ENCODE measurements around the gene ARRB2.

The ARRB2 gene

GRCh38 chr17:4753392-4753791 lies 43.0 kb downstream of the ARRB2 start:
- DNase-seq (ENCODE audit: low read depth in 2 of 2): no peak

DNA sequence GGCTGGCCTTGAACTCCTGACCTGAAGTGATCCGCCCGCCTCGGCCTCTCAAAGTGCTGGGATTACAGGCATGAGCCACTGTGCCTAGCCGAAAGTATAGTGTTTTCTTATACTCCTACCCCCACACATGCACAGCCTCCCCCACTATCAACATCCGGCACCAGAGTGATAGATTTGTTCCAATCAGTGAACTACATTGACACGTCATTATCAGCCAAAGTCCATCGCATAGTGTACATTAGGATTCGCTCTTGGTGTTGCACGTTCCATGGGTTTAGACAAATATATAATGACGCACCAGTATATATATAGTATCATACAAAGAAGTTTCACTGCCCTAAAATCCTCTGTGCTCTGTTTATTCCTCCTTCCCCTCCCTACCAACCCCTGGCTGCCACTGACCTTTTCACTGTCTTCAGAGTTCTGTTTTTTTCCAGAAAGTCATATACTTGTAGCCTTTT lies 49.4 kb downstream of the ARRB2 start:
- no peak for DNase-seq (ENCODE audit: low read depth in 2 of 2)

- DNase-seq (ENCODE audit: low read depth in 2 of 2): no peak
These were observed 54.2 kb downstream of the ARRB2 start for GRCh38 chr17:4764595-4764994.

DNA sequence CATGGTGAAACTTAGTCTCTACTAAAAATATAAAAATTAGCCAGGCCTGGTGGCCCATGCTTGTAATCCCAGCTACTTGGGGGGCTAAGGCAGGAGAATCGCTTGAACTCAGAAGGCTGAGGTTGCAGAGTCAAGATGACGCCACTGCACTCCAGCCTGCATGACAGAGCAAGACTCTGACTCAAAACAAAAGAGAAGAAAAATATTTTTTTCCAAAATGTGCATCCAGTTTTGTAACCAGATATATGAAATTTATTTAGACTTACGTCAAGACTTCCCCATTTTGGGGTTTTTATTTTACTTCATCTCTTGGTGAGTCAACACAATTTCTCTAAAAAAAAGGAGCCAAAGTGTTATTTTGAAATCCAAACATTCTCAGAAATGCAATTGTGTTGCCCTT lies 55.8 kb downstream of the ARRB2 start:
- no peak for DNase-seq (ENCODE audit: low read depth in 2 of 2)

GRCh38 chr17:4766723-4767122 lies 56.3 kb downstream of the ARRB2 start:
- no peak for DNase-seq (ENCODE audit: low read depth in 2 of 2)

- DNase-seq (ENCODE audit: low read depth in 2 of 2): no peak
These were observed 57.9 kb downstream of the ARRB2 start for GRCh38 chr17:4768298-4768697.

DNA sequence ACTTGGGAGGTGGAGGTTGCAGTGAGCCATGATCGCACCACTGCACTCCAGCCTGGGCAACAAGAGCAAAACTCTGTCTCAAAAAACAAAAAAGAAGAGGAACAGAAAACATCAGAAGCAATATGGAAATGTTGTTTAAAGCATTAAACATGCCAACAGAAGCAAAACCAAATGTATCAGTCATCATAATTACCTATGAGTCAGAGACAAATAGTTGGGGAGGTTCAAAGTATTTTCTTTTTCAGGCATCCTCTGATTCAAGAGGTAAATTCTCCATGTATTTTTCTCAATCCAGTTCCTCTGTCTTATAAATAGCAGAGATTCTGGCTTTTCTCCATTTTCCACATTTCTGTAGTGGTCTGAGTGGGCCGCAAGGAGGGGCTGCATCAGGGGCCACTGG lies 59.2 kb downstream of the ARRB2 start:
- DNase-seq (ENCODE audit: low read depth in 2 of 2): no peak

Data from stimulated activated CD8-positive, alpha-beta memory T cell treated with anti-CD3 and anti-CD28 coated beads, Interleukin-15, amount 100 ng/mL, for 4 hours (primary cell).